GM20431 (cell line): ENCODE results near the gene GTF2A1.
"Not testable (repeated sequence)": the region's sequence is repeated elsewhere in the genome, so short reads cannot be mapped to it uniquely, and the experiment has no call there.

Experiments
- in situ Hi-C: fragments of 300-500 bp; cut with MseI, MboI; formaldehyde crosslinking; loops from one replicate; pipeline ENCODE4 v1.15.0; 2020; ENCODE audit warnings: low sequenced_read_pairs; ENCODE audit not compliant: unreplicated experiment

GTF2A1 gene

DNA sequence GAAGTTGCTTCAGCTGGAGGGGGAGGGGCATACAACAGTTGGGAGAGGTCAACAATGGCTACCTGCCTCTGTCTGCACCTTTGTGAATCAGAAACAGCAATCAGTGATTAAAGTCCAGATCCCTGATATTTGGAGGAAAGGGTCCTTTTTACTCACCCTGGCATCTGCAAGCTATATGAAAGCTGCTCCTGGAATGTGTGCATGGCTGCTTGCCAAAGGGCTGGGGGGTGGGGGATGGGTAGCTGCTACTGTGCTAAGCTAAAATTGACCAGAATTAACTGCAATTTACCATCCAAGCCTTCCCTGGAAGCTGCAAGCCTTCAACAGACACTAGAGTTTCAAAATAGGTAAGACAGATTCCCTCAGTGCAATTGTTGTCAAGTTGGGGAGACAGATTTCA, 13.5 kb upstream of the GTF2A1 start:
- in situ Hi-C loops, result no loop called here

DNA sequence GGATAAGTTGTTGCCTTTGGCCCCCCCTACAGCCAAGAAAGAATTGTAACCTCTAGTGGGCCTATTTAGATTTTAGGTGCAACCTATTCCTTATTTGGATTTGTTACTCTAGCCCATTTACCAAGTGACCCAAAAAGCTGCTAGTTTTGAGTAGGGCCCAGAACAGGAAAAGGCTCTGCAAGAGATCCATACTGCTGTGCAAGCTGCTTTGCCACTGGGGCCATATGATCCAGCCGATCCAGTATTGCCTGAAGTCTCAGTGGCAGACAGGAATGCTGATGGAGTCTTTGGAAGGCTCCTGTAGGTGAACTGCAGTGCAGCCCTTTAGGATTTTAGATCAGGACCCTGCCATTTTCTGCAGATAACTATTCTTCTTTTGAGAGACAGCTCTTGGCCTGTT, 12.9 kb upstream of the GTF2A1 start:
- in situ Hi-C loops, result no loop called here

DNA sequence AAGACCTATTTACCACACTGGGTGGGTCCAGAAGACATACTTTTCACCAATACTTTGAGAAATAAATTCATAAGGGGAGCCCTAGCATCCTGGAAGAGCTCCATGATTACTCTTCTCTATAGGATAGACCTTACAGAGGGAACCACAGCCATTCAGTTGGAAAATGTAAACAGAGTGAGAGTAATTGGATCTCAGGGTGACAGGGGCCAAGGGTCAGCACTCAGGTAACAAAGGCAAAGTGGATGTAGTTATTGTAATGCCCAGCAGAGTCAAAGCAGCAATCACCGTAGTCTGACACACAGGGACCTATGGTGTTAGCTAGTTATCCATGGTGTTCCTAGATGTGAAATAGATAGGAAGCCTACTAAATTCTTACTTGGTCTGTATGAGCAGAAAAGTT, 10.8 kb upstream of the GTF2A1 start:
- in situ Hi-C loops, result no loop called here

DNA sequence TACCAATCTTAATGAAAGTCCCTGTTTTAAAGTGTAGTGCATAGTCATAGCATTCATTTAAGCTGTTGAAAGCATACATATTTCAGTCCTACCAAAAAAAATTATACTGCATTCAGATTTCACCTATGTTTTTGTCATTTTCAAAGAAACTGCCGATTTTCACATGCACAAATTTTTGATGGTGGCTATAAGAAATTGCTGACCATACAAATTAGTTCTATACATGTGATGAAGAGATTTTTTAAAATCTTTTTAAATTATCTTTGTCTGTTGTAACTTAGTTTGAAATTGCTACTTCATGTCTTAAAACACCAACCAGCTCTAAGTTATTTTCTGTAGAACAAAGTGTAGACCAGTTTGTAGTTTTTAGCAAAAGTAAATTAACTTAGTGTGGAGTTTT, 3.5 kb upstream of the GTF2A1 start:
- in situ Hi-C loops, result no loop called here

DNA sequence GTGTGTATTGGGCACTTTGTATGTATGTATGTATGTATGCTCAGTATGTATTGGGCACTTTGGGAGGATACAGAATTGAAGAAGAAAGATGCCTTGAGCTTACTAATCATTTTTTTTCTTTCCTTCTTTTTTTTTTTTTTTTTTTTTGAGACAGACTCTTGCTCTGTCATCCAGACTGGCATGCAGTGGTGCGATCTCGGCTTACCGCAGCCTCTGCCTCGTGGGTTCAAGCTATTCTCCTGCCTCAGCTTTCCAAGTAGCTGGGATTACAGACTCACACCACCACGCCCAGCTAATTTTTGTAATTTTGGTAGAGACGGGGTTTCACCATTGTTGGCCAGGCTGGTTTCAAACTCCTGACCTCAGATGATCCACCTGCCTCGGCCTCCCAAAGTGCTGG, 3.0 kb upstream of the GTF2A1 start:
- in situ Hi-C loops, result not testable (repeated sequence)

DNA sequence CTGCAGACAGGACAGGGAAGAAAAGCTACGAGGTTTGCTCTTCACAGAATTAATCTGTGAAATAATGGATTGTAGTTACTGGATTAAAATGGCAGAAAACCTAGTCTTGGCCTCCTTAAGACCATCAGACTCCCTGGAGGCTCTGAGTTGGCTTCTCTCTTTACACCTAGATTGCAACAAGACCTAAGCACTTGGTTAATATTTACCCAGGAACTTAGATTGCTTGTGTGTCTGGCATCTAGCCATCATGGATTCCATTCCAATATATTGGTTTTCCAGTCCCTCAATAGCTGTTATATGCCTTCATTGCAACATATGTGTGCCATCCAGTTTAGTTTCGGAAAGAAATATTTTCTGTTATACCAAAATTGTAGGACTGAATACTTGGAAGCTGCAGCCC, 1.9 kb upstream of the GTF2A1 start:
- in situ Hi-C loops, result no loop called here

DNA sequence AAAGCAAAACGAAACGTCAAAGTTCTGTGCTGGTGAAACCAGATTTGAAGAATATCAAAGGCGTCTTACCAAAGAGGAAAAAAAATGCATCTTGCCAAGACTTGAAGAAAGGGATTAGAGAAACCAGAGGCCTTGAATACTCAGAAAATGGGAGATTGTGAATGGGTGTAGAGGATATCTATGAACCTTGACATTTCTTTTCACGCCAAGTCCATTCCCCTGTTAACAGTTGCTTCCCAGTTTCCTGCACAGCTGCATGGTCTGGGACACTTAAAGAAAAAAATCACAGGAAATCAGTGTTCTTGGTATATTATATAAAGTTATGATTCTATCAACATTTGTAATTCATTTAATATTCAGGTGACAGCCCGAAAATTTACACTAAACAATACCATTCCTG, 1.4 kb upstream of the GTF2A1 start:
- in situ Hi-C loops, result no loop called here

DNA sequence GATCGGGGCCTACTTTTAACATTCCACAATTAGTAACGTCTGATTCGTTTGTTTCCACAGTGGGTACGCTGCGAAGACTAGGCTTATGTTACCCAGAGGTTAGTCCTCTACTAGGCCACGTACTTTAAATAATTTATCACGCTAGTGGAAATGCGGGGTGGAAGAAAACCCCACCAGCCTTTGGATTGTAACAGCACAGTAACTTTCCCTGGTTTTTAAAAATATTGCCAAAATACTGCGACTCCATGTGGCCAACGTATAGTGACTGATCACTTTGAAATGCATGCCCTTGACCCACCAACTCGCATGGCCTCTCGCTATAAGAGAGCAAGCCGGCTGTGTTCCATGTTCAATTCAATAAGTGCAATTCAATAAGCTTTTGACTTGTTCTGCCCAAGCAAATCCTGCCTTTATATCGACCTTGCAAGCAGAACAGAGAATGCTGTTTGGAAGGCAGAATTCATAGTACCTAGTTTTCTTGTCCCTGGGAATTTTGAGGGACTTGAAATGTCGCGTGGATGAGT, 882 bp upstream of the GTF2A1 start:
- in situ Hi-C loops, result no loop called here

DNA sequence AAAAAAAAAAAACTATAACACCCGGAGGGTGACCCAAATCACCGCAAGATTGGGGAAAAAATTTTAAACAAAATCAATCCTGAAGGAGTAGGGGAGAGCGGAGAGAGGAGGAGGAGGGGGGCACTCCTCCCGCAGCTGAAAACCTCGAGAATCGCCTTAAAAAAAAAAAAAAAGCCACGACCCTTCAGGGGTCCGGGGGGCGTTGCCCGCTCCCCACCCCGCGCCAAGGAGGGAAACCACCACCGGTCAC, 254 bp downstream of the GTF2A1 start:
- in situ Hi-C loops, result no loop called here

DNA sequence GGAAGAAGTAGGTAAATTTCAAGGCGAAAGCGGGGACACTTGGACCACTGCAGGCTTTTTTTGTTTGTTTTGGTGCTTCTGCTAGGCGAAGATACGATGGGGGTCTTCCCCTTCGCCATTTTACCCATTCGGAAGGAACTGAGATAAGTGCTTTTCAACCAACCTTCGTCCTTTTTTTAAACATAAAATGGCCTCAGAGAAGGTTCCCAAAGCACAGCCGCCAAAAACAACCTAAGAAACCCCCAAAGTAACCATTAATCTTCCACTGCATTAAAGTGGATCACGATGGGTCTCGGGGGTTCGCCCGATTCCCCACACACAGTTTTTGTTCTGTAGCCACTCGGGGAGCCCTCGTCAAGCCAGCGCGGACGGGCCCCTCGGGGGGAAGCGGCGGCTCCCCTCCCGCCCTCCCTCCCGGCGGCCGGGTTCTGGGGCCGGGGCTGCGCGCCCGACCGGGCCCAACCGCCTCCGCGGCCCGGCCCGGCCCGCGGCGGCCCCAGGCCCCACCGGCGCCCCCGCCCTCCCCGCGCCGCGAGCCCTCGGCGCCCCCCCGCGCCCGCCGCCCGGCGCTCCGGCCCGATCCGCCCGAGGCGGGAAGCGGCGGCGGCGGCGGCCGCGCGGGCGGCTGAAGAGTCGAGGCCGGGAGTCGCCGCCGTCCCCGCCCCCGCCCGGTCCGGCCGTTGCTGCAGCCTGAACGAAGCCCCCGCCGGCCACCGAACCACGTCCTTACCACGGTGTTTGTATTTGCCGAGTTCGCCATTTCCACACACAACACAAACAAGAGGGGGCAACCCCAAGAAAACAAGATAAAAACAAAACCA, 790 bp downstream of the GTF2A1 start:
- in situ Hi-C loops, result no loop called here

DNA sequence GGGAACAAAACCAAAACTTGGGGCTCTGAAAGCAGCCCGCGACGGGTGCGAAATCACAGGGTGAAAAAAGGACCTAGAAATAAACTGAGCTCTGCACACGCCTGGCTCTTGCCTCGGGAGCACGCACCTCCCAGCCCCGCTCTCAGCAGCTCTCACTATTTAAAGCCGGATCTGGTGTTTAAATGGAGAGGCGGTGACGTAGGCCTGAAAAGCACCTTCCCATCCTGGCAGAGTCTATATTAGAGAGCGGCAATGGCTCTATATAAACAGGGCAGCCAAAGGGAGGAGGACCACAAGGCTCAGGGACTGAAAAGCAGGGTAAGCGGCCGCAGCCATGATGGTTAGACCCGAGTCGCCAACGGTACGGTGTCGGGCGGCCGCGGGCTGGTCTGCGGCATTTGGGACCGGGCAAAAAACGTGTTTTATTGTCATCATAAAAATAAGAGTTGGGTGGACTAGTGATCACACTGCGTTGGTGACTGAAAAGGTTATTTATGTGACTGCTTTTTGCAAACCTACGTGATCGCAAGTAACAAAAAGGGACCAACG, 1.5 kb downstream of the GTF2A1 start:
- in situ Hi-C loops, result no loop called here

DNA sequence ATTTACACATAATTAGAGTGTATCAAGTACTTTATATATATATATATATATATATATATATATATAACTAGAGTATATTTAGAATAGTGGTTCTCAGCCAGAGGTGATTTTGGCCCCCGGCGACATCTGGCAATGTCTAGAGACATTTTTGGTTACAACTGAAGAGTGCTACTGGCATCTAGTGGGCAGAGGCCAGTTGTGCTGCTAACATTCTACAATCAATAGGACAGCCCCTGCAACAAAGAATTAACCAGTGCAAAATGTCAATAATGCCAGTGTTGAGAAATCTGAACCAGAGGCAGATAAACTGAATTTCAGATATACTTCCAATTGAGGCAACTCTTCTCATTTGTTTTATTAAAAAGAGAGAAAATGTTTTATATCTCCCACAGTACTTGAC, 8.9 kb downstream of the GTF2A1 start:
- in situ Hi-C loops, result no loop called here

DNA sequence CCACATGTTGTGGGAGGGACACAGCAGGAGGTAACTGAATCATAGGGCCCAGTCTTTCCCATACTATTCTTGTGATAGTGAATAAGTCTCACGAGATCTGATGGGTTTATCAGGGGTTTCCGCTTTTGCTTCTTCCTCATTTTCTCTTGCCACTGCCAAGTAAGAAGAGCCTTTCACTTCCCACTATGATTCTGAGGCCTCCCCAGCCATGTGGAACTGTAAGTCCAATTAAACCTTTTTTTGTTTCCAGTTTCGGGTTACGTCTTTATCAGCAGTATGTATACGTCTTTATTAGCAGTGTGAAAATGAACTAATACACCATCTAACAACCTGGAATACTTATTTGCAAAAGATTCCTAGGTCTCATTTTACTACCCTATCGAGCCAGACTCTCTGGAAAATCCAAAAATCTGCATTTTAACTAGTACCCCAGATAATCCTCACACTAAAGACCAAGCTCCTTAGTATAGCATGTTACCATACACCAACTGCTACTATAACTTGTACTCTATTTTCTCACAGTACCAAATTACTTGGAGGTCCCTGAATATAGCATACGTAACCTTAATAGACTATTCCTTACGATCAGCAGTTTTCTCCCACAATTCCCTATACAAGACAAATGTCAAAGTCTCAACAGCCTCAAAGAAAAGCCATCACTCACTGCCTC, 11.5 kb downstream of the GTF2A1 start:
- in situ Hi-C loops, result no loop called here

DNA sequence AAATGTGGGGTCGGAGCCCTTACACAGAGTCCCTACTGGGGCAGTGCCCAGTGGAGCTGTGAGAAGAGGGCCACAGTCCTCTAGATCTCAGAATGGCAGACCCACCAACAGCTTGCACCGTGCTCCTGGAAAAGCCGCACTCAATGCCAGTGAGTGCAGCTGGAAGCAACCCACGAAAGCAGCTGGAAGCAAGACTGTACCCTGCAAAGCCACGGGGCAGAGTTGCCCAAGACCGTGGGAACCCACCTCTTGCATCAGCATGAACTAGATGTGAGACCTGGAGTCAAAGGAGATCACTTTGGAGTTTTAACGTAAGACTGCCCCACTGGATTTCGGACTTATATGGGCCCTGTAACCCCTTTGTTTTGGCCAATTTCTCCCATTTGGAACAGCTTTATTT, 12.3 kb downstream of the GTF2A1 start:
- in situ Hi-C loops, result no loop called here

DNA sequence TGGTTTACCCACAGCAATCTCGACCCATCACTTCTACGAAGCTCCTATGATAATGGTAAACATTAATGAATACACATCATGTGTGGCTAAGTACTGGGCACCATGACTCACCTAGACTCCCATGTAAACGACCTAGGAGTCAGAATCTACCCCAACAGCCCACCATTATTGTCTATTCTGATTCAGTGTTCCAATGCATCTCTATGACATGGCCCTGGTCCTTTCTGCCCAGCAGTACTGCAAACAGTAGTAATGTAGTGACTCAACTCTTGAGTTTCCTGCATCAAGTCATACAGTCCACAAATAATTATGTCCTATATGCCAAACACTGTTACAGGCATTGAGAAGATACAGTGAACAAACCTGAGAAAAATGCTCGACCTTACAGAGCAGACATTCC, 14.6 kb downstream of the GTF2A1 start:
- in situ Hi-C loops, result no loop called here

DNA sequence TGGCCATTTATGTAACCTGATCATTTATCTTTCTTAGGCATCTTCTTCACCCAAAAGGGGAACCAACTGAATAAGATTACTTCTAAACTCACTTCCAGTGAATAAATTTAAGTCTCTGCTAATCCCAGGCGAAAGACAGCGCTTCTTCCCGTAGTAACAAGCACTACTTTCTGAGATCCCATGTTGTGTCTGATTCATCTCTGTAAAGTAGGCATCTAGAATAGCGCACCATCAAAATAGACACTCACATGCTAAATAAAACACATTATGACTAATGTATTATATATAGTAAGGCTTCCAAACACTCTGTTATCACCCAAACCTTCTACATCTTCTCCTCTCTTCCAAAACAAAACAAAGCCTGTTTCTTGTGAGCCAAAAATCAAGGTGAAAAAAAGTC, 15.1 kb downstream of the GTF2A1 start:
- in situ Hi-C loops, result no loop called here

DNA sequence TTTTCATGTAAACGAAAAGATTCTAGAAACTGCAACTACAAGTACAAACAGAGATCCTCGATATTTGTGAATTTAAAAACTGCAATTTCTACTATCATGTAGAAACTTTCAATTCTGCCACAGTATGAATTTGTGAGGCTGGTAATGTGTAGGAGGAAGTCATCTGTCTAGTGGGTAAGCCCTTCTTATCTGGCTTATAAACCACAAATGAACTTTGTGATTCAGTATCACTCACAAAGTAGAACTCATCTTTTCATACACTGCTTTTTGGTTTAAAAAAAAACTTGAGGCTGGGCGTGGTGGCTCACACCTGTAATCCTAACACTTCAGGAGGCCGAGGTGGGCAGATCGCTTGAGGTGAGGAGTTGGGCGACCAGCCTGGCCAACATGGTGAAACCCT, 20.7 kb downstream of the GTF2A1 start:
- in situ Hi-C loops, result no loop called here

DNA sequence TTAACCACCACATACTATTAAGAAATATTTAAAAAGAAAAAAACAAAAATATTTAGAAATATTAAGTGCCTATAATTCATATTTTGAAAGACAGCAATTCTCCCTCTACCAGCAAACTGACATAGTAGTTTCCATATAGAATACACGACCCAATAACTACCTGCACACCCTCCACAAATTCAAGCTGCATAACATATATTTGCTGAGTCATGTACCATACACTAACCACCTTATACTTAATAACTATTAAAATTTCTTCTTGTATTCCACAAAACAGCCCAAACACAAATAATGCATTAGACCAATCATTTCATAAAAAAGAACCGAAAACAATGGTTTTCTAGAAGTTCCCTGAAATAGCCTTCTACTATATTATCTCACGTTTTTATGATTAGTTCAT, 21.7 kb downstream of the GTF2A1 start:
- in situ Hi-C loops, result no loop called here

DNA sequence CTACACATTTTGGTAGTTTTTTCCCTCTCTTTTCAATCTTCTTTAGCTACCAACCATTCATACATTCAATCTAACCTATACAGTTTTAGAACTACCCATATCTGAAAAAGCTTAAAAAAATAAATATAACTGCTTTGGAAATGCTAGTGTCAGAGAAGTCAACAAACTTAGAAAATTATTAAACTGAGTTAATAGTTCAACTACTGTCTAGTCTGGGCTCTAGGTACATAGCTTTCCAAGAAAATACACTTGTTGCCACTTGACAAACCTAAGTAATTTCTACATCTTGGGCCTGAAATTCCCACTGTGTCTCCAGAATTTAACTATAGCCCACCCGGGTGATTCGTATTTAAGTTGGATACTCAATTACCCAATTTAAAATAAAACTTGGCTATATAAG, 22.1 kb downstream of the GTF2A1 start:
- in situ Hi-C loops, result no loop called here

DNA sequence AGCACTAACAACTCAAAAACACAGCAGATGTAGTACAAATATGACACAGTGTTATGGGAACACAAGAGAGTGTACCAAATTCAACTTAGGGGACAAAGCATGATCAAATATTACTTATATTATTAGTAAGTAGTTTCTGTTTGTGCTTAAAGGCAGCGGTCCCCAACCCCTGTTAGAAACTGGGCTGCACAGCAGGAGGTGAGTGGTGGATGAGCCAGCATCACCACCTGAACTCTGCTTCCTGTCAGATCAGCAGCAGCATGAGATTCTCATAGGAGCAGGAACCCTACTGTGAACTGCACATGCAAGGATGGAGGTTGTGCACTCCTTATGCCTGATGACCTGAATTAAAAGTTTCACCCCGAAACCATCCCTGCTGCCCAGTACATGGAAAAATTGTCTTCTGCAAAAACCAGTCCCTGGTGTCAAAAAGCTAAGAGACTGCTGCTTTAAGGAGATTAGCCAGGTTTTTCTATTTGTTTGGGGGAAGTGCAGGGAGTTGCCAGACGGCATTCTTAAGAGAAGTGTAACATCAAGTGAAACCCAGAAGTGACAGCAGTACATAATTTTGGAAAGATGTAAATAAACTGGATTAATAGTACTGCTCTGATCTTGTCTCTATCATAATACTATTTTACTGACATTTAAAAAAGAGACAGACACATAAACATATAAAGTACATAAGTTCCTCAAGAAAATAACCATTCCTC, 26.7 kb downstream of the GTF2A1 start:
- in situ Hi-C loops, result no loop called here

DNA sequence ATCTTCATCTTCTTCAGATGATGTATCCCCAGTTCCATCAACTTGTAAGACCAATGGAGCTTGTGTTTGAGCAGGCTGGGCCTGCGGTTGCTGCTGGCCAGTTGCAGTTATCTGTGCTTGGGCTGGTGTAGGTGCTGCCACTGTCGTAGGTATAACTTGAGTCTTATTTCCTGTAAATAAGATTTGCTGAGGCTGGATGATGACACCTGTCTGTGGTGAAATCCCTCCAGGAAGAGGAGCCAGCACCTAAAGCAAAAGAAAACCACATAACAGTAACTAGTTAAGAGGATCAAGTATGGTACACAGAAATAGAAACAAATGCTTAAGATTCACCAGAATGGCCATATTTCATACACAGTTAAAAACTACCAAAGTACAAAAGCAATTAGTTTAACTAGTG, 28.2 kb downstream of the GTF2A1 start:
- in situ Hi-C loops, result no loop called here
